Esophagus muscularis mucosa (tissue), 4 donors: ENCODE measurements around the gene KIAA1614.

Experiments used
- CTCF ChIP-seq, 3 experiments: fragments of 200-600 bp in 2 of 3; fragments of 450-650 bp in 1 of 3; sonication (generic) in 2 of 3; IDR thresholded peaks; one replicate each; pipeline ENCODE4 v1.5.1; 2017 to 2019; ENCODE audit warnings: antibody characterized with exemption in 3 of 3, mild to moderate bottlenecking in 2 of 3, moderate library complexity in 1 of 3
- EP300 ChIP-seq: sonication (generic); formaldehyde crosslinking; IDR thresholded peaks from one replicate; pipeline ENCODE4 v1.6.1; 2017; ENCODE audit warnings: antibody characterized with exemption
- POLR2A ChIP-seq: fragments of 450-650 bp; IDR thresholded peaks from one replicate; pipeline ENCODE4 v1.6.1; 2017; ENCODE audit warnings: antibody characterized with exemption, moderate library complexity, mild to moderate bottlenecking, low read depth
- POLR2AphosphoS5 ChIP-seq, 2 donors: sonication (generic); formaldehyde crosslinking; IDR thresholded peaks; one replicate each; pipeline ENCODE4 v1.6.1; 2017; ENCODE audit warnings: antibody characterized with exemption in 2 of 2

- no peak for TF ChIP-seq CTCF (IDR thresholded peaks at IDR 0.05)
- TF ChIP-seq POLR2A, result no peak
- no peak for TF ChIP-seq POLR2AphosphoS5 (IDR thresholded peaks at IDR 0.05)
- no peak for TF ChIP-seq EP300
These were observed 42.1 kb downstream of the KIAA1614 start for GRCh38 chr1:180954801-180955165.
